HG03469 (cell line): Measurements from ENCODE around the gene FADS1.

Experiments used
- ATAC-seq: cut with Tn5 transposase; IDR thresholded peaks from one replicate; pipeline ENCODE4 v1.9.1; 2021; ENCODE audit warnings: mild to moderate bottlenecking, moderate library complexity, moderate number of reproducible peaks; ENCODE audit not compliant: unreplicated experiment

FADS1 gene

GRCh38 chr11:61846362-61847020, 29.7 kb upstream of the FADS1 start:
- ATAC-seq, result no peak

DNA sequence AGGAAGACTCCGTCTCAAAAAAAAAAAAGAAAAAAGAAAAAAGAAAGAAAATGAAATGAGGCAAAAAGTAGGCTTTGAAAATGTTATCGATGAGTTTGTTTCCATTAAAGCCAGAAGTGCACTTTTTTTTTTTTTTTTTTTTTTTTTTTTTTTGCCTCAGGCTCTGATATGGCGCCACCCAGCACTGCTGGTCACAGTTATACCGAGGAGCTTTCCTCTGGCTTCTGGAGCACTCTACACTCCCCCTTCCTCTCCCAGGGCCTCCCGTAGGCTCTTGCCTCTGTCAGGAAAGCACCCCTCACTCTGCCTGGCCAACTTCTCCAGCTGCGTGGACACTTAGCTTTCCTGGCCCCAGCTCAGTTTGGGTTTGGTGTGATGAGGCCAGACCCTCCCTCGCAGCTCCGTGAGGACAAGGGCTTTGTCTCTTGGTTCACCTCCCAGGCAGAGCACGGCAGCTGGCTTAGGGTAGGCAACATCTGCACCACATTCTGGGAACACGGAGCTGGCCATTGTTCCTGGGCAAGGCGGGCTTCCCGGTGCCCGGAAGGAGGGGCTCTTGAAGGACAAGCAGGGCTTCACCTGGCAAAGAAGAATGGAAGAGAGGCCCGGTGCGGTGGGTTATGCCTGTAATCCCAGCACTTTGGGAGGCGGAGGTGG, 28.2 kb upstream of the FADS1 start:
- no peak for ATAC-seq

DNA sequence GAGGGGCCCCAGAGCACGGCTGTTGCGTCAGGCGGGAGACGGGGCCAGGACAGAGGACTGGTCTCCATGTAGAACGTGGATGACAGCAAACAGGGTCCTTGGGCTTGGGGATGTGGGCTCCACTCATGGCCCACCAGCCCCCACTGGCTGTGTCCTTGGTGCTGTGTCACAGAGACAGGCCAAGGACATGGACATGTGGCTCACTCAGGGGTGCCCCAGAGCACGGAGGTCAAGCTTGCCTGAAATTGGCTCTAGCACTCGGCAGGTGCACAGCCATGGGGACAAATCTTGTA, 25.7 kb upstream of the FADS1 start:
- ATAC-seq, result no peak

- ATAC-seq, result no peak
Observed at GRCh38 chr11:61841636-61842527, 25.1 kb upstream of the FADS1 start.

DNA sequence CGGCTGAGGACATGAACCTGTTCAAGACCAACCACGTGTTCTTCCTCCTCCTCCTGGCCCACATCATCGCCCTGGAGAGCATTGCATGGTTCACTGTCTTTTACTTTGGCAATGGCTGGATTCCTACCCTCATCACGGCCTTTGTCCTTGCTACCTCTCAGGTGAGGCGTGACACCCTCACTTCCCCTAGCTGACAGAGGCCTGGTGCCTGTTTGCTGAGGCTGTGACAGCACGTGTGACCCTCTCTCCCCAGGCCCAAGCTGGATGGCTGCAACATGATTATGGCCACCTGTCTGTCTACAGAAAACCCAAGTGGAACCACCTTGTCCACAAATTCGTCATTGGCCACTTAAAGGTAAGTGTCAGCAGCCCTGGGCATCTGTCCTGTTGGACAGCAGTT, 23.6 kb upstream of the FADS1 start:
- no peak for ATAC-seq

DNA sequence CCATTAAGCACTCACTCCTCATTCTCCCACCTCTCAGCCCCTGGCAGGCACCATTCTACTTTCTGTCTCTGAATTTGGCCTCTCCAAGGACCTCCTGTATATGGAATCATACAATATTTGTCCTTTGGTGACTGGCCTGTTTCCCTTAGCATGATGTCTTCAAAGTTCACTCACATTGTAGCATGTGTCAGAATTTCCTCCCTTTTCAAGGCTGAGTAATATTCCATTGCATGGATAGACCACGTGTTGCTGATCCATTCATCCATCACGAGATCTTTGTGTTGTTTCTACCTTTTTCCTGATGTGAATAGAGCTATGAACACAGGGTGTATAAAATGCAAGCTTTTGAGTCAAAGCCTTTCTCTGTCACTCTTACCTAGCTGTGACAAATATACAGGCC, 22.9 kb upstream of the FADS1 start:
- no peak for ATAC-seq

GRCh38 chr11:61838921-61839320, 22.1 kb upstream of the FADS1 start:
- no peak for ATAC-seq

DNA sequence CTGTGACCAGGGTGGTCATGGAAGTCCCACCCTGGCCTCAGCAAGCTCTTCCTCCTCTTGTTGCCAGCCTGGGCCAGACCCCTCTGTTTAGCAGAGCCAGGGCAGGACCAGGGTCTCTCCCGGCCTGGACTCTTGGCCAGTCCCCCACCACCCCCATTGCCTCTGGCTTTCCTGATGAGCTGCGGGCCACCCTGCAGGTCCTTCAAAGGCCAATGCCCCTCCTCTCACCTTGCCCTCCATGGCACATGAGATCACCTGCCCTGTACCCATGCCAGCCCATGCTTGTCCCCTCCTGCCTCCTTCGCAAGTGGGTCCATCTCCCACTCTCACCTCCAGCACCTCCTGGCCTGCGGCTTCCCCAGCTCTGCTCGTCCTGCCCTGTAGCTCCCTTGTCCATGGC, 21.7 kb upstream of the FADS1 start:
- no peak for ATAC-seq

DNA sequence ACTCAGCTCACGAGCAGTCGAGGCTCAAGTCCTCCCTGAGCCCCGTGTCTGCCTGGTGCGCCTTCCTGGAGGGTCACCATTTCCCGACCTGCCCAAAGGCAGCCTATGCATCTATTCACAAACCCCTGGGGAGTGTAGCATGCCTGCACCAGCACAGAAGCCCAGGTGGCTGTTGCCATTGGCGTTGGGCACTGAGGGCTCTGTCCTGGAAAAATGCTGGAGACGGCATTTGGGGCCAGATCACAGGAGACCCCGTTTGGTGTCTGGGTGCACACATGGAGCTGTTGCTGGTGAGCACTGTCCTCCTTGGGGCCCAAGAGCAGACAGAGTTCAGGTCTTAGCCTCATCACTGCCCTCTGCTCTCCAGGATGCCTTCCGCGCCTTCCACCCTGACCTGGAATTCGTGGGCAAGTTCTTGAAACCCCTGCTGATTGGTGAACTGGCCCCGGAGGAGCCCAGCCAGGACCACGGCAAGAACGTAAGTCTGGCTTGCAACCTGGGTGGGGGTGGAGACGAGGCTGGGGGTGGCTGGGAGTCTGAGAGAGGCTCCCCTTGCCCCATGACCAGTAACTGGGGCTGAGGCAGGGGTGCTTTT, 20.7 kb upstream of the FADS1 start:
- ATAC-seq, result no peak

- no peak for ATAC-seq
Observed at GRCh38 chr11:61836193-61836592, 19.4 kb upstream of the FADS1 start.

GRCh38 chr11:61834278-61835048, 17.7 kb upstream of the FADS1 start:
- ATAC-seq, result peak; percentile 69

- ATAC-seq, result no peak
Observed at GRCh38 chr11:61833926-61834277, 17.1 kb upstream of the FADS1 start.

DNA sequence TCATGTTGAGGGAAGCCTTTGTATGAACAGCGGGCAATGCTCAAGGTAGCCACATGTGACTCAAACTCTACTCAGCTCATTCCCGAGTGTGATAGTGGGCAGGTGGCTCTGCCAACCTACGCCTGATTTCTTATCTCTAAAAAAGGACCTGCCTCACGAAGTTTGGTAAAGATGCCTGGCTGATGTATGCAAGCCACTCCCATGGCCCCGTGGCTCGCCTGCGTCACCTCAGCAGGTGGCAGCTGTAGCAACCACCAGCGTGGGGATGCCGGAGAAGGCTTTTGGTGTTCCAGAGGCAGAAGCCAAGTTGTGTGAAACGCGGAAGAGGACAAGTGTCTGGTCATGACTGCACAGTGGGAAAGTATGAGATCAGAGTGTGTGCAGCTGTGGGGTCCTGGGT, 16.7 kb upstream of the FADS1 start:
- no peak for ATAC-seq

- ATAC-seq, result no peak
Observed at GRCh38 chr11:61832754-61833153, 16.0 kb upstream of the FADS1 start.

- no peak for ATAC-seq
Observed at GRCh38 chr11:61832207-61832606, 15.4 kb upstream of the FADS1 start.

DNA sequence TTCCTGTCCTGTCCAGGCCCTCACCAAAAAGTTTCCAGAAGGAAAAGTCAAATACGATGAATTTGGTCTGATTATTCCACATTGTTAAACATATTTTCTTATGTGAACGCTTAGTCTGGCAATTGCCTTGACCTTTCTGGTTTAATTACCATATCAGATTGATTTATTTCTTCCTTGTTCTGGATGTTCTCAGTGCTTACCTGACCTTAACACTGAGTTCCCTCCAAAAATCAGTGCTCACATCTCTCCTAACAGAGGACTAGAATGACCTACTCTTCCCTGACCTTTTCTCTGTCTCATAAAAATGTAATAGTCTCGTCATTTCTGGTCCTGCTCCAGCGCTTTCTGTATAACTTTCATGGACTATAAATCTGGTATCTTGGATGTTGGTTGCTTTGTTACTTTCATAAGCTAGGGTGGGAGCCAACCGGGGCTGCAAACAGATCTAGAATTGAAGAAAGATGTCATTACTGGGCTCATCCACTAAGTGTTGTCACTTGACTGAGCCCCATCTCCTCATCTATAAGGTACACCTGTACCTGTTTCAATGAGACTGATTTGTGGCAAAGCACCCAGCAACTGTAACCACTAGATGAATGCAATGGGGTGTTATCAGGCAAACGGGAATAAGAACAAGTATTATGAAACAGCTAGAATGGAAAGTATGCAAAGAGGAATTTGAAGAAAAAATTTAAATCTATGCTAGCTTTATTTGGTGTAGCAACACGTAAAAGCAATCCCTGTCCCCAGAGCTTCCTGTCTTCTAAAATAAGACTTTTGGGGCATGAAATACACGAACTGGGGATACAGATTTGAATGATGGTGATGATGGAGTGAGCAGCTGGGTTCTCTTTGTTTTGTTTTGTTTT, 13.7 kb upstream of the FADS1 start:
- ATAC-seq, result no peak

GRCh38 chr11:61829806-61830205, 13.0 kb upstream of the FADS1 start:
- no peak for ATAC-seq

GRCh38 chr11:61828629-61829407, 12.0 kb upstream of the FADS1 start:
- ATAC-seq, result no peak

- no peak for ATAC-seq
Observed at GRCh38 chr11:61828379-61828628, 11.5 kb upstream of the FADS1 start.
